Posterior vena cava (tissue), 2 donors: ENCODE results near the gene CNTNAP2. TPM values are rescaled to one million over a fixed set of nuclear protein-coding genes. Genes with fewer than 3 reads are reported as not detected.

Source experiments
- DNase-seq: peaks from one replicate; pipeline ENCODE4 v3.0.0-alpha.2; 2020; ENCODE audit warnings: low spot score
- intact Hi-C, 2 donors: fragments of 100-400 bp; cut with DNase I; formaldehyde crosslinking; loops; one replicate each; pipeline versions ENCODE4 v1.14.1 to v1.14.2; 2022 to 2023
- total RNA-seq, 2 donors: library from RNA; stranded (reverse); fragmentation: NEBNext Ultra II Directional; extraction: Animal tissue kit (Norgen Biotek cat#: 25700); gene quantifications; one replicate each; pipeline ENCODE4 v1.2.1, GENCODE V29; 2021
- donor health status: DM: yes; HTN: yes; CAD: no.
- donor health status: DM: yes; HTN: yes; CAD: no.

CNTNAP2 gene
- total RNA-seq, 2 donors from 2014 or later = not detected

DNA sequence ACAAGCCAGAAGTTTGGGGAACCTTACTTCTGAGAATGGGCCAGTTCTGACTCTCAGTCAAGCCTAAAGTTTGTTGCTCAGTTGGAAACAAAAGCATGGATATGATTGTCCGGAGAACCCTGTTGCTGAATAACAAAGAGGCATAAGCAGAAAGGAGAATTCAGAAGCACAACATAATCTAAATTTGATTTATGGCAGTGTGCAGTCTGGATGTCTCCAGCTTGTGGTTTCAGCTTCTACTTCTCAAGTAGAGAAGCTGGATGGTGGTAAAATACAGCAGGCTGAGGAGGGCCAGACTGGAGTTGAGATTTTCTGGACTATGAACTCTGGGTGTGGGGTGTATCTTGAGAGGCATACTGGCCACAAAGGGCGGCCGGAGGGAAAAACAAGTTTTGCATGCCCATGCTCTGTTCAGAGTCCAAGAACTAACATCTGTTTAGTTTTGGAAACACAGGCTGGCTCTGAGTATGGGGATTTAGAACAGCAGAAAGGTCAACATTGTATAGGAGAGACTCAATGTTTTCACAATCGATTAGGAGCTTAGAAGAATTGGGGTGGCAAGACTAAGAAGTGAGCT is 592.9 kb downstream of the CNTNAP2 start:
- intact Hi-C loops = no loop called here
- DNase-seq = no peak

- intact Hi-C loops = no loop called here
- no peak for DNase-seq
Observed at GRCh38 chr7:146713205-146713604, 596.6 kb downstream of the CNTNAP2 start.

DNA sequence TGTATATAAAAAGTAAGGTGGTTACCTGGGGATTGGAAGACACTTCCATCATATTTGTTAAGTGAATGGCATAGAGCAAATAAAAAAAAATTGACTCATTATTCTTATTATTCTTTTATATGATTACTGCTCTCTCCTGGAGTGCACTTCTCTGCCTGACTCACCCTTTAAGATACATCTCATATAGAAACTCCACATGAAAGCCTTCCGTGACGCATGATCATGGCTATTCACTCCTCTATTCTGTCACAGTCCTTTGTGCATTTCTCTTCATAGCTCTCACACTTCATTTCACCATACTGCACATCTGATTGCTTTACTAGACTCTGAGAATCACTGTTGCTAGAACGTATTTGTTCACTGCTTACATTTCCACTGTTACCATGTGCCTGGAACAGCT is 597.3 kb downstream of the CNTNAP2 start:
- DNase-seq = no peak
- intact Hi-C loops = no loop called here

DNA sequence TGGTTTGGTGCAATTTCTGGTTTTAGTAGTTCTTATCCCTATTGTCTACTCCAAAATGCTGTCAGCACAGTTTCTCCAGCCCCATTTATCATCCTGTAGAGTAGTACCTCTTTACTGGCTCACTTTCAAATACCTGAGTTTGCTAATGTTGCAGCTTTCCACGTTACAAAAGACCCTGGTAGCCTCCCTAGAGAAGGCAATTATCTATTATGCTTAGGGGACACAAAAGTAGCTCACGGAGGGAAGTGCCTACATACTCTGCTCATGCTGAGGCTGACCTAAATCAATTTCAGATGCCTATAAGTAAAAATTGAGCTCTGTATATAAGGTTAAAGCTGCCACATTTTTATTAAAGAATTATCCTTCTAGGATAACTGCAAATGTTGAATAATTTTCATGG is 603.6 kb downstream of the CNTNAP2 start:
- no peak for DNase-seq
- intact Hi-C loops = no loop called here

DNA sequence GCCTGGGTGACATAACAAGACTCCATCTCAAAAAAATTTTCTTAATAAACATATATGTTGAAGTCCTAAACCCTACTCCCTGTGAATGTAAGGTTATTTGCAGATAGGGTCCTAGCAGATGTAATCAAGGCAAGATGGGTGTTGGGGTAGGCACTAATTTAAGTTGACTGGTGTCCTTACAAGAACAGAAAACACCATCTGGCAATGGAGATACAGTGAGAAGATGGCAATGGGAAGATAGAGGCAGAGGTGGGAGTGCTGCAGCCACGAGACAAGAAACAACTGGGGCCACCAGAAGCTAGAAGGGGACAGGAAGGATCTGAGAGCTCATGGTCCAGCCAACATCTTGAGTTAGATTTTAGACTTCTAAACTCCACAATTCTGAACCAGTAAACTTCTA is 606.4 kb downstream of the CNTNAP2 start:
- DNase-seq = no peak
- intact Hi-C loops = no loop called here

GRCh38 chr7:146725520-146725919 is 608.9 kb downstream of the CNTNAP2 start:
- DNase-seq = no peak
- intact Hi-C loops = no loop called here

DNA sequence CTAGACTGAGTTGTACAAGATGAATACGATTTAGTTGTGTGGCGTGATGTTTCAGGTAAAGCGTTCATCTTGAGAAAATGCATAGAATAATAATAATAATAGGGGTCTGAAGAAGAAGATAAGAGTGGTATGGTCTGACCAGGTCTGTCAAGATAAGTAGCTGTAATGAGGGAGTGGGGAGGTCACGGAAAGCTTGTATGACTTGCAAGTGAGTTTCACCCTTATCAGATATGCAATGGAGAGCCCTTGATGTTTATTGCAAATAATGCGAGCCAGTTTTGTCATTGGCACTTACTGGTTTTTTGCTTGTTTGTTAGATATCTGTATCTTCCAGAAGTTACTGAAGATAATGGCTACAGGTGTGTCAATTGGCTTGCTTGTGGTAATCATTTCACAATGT is 611.5 kb downstream of the CNTNAP2 start:
- no peak for DNase-seq
- intact Hi-C loops = no loop called here

DNA sequence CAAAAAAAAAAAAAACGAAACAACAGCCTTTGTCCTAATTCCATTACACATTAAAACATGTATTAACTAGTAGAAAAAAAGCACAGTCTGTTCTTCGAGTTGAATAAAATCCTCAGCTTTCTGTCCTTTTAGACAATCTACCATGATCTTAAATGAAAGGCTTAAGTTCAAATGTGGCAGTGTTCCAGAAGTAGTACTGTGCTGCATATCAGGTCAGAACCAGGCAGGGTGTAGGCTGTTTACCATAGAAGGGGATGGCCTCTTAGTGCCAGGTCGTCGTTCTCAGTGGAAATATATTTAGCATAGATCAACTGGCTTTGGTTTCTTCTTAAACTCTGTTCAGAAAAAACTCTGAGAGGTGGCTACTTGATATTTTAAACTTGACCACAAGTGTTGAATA is 612.0 kb downstream of the CNTNAP2 start:
- intact Hi-C loops = no loop called here
- DNase-seq = no peak

GRCh38 chr7:146731185-146731584 is 614.6 kb downstream of the CNTNAP2 start:
- no peak for DNase-seq
- intact Hi-C loops = no loop called here

- no peak for DNase-seq
- intact Hi-C loops = no loop called here
Observed at GRCh38 chr7:146735992-146736391, 619.4 kb downstream of the CNTNAP2 start.

- DNase-seq = no peak
- intact Hi-C loops = no loop called here
Observed at GRCh38 chr7:146736446-146737190, 620.0 kb downstream of the CNTNAP2 start.

- intact Hi-C loops = no loop called here
- DNase-seq = no peak
Observed at GRCh38 chr7:146740039-146740438, 623.4 kb downstream of the CNTNAP2 start.

DNA sequence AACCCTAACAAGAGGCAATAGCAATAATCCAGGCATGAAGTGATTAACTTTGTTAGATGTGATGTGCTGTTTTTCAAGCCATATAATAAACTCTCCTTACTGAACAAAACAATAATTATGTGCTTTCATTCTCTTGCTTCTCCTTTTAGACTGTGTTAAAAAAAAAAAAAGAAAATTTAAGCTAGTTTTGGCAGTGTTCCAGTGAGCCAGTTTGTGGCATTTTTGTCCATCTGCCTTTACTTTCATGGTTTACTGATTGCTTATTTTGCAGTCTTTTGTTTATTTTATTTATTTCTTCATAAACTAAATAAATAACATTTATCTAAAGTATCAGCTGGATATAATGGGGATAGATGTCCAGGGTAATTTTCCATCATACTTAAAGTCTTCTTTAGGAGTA is 625.3 kb downstream of the CNTNAP2 start:
- DNase-seq = no peak
- intact Hi-C loops = no loop called here

DNA sequence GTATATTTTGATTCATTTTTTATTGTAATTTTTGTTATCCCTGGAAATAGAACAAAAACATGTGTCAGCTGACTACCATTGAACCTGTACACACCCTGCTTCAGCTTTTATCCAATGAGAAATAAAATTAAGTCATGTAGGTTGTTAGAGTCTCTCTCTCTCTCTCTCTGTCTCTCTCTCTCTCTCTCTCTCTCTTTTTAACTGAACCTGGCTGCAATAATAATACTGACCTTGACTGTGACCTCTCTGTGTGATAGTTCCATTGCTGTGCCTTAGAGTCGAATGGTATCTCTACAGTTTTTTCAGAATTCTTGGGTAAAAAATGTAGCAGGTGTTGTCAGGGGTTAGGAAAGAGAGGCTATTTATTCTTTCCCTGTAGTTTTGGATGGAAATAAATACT is 637.8 kb downstream of the CNTNAP2 start:
- intact Hi-C loops = no loop called here

GRCh38 chr7:146755585-146755984 is 639.0 kb downstream of the CNTNAP2 start:
- intact Hi-C loops = no loop called here
- no peak for DNase-seq

More for the DNA sequence above, 637.8 kb downstream of the CNTNAP2 start:
- no peak for DNase-seq

- no peak for DNase-seq
Observed at GRCh38 chr7:146764458-146764857, 647.9 kb downstream of the CNTNAP2 start.

DNA sequence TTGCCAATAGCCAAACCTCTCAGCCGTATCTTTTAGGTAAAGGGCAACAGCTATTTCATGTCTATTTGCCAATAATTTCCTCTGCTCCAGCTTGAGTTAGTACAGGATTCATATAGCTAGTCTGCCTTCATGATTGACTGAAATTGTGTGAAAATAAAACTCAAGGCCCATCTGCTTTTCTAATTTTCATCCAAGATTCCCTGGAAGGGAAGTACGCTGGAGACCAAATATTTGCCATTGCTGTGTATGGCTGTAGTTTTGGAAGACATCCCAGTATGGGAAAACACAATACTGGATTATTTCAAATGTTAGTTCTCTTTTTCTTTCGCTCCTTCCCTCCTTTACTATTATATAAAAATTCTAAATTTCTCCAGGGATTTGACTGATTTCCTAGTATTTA is 652.4 kb downstream of the CNTNAP2 start:
- DNase-seq = no peak
- intact Hi-C loops = no loop called here

More at GRCh38 chr7:146764458-146764857, 647.9 kb downstream of the CNTNAP2 start:
- intact Hi-C loops = no loop called here

- no peak for DNase-seq
- intact Hi-C loops = no loop called here
Observed at GRCh38 chr7:146772601-146773000, 656.0 kb downstream of the CNTNAP2 start.

GRCh38 chr7:146773506-146773905 is 656.9 kb downstream of the CNTNAP2 start:
- no peak for DNase-seq
- intact Hi-C loops = no loop called here

GRCh38 chr7:146781352-146782116 is 664.9 kb downstream of the CNTNAP2 start:
- intact Hi-C loops = no loop called here
- no peak for DNase-seq
